ENCODE data around the gene AOC2.
A peak's percentile ranks its signal among the peaks of the same experiment; 100 is the strongest.
"Not testable (repeated sequence)": the region's sequence is repeated elsewhere in the genome, so short reads cannot be mapped to it uniquely, and the experiment has no call there.

The AOC2 gene

GRCh38 chr17:42883802-42884558 is 39.6 kb downstream of the AOC2 start:
- Histone ChIP-seq H3K79me2 (ENCODE audit: control insufficient read depth, insufficient read depth, low read length, unreplicated experiment) (no peaks in the 10 kb centered on the region), H3K36me3 (ENCODE audit: insufficient read depth, low read length) (no peaks in the 10 kb centered on the region), H3K4me1 (ENCODE audit: control insufficient read depth, insufficient read depth, low read length, unreplicated experiment) (no peaks in the 10 kb centered on the region), H3K27me3 (ENCODE audit: insufficient read depth, low read length) (peaks cover 4% of the 10 kb centered on the region), H3K4me3 (ENCODE audit: low read depth, low read length) (no peak overlapping the region), H2AFZ (ENCODE audit: low read length, unreplicated experiment) (no peak overlapping the region), H3K27ac (ENCODE audit: low read depth, low read length) (no peak overlapping the region)

DNA sequence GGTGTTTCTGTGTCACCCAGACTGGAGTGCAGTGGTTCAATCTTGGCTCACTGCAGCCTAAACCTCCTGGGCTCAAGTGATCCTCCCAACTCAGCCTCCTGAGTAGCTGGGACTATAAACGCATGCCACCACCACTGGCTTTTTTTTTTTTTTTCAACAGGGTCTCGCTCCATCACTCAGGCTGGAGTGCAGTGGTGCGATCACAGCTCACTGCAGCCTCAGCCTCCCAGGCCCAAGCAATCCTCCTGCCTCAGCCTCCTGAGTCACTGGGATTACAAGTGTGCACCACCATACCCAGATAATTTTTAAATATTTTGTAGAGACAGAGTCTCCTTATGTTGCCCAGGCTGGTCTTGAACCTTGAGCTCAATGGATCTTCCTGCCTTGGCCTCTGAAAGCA is 41.4 kb downstream of the AOC2 start:
- H3K4me3 ChIP-seq (ENCODE audit: low read depth, low read length); H3K27ac ChIP-seq (ENCODE audit: low read depth, low read length); H3K36me3 ChIP-seq (ENCODE audit: insufficient read depth, low read length); H3K4me1 ChIP-seq (ENCODE audit: control insufficient read depth, insufficient read depth, low read length, unreplicated experiment); H2AFZ ChIP-seq (ENCODE audit: low read length, unreplicated experiment); H3K27me3 ChIP-seq (ENCODE audit: insufficient read depth, low read length); H3K79me2 ChIP-seq (ENCODE audit: control insufficient read depth, insufficient read depth, low read length, unreplicated experiment): not testable (repeated sequence)

GRCh38 chr17:42886283-42887176 is 42.1 kb downstream of the AOC2 start:
- no peak overlapping the region for H2AFZ ChIP-seq (ENCODE audit: low read length, unreplicated experiment)
- no peaks in the 10 kb centered on the region for H3K79me2 ChIP-seq (ENCODE audit: control insufficient read depth, insufficient read depth, low read length, unreplicated experiment)
- no peaks in the 10 kb centered on the region for H3K4me1 ChIP-seq (ENCODE audit: control insufficient read depth, insufficient read depth, low read length, unreplicated experiment)
- no peaks in the 10 kb centered on the region; the same call in 1 of the 2 replicates for H3K27me3 ChIP-seq (ENCODE audit: insufficient read depth, low read length)
- no peak overlapping the region for H3K4me3 ChIP-seq (ENCODE audit: low read depth, low read length)
- no peak overlapping the region for H3K27ac ChIP-seq (ENCODE audit: low read depth, low read length)
- no peaks in the 10 kb centered on the region for H3K36me3 ChIP-seq (ENCODE audit: insufficient read depth, low read length)

DNA sequence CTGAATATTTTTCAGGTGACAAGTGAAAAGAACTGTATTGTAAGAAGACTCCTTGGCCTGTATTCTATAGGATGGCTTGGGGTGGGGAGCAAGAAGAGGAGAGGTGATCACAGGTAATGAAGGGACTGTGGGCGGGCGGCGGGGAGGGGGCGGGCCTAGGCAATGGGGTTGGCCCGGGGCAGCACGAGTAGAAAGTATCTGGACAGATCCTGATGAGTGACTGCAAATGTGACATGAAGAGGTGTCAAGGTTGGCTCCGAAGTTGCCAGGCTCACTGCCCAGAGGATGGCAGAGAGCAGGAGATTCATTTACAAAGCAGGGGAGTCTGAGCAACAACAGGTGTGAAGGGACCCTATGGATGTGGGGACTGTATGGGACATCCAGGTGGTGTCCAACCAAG is 45.4 kb downstream of the AOC2 start:
- H3K4me3 ChIP-seq (ENCODE audit: low read depth, low read length), result no peak overlapping the region
- H2AFZ ChIP-seq (ENCODE audit: low read length, unreplicated experiment), result no peak overlapping the region
- H3K27ac ChIP-seq (ENCODE audit: low read depth, low read length), result no peak overlapping the region
- no peaks in the 10 kb centered on the region for H3K79me2 ChIP-seq (ENCODE audit: control insufficient read depth, insufficient read depth, low read length, unreplicated experiment)
- H3K4me1 ChIP-seq (ENCODE audit: control insufficient read depth, insufficient read depth, low read length, unreplicated experiment), result peaks cover 3% of the 10 kb centered on the region
- H3K27me3 ChIP-seq (ENCODE audit: insufficient read depth, low read length), result no peaks in the 10 kb centered on the region; the same call in 1 of the 2 replicates
- H3K36me3 ChIP-seq (ENCODE audit: insufficient read depth, low read length), result no peaks in the 10 kb centered on the region

DNA sequence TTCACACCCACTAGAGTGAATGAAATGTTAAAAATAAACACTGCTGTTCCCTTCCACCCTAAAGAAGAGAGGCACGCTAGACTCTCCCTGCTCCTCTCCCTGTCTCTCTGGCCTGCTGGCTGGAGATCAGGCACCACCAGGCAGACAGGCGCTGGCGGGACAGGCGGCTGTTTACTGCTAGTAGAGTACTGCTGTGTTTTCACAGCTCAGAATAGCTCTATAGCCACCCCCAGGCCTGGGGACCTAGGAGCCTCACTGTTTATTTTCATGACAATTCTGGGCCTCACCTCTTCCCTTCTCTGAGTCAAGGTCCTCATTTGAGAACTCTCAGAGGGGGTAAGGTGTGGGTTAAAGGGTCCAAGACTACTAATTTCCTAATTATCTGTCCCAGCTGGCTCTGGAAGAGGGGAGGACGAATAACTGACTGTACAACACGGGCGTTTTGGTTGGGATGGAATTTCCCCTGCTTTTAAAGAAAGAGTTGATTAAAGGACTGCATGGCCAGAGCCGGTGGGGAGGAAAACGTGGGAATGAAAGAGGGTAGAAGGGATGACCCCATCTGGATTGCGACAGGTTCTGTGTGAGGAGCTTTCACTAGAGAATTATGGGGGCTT is 47.3 kb downstream of the AOC2 start:
- Histone ChIP-seq H3K4me1 (ENCODE audit: control insufficient read depth, insufficient read depth, low read length, unreplicated experiment) (peaks cover 11% of the 10 kb centered on the region), H3K4me3 (ENCODE audit: low read depth, low read length) (no peak overlapping the region), H3K79me2 (ENCODE audit: control insufficient read depth, insufficient read depth, low read length, unreplicated experiment) (no peaks in the 10 kb centered on the region), H3K27ac (ENCODE audit: low read depth, low read length) (no peak overlapping the region), H3K27me3 (ENCODE audit: insufficient read depth, low read length) (no peaks in the 10 kb centered on the region), H2AFZ (ENCODE audit: low read length, unreplicated experiment) (peak overlapping the region; percentile 22), H3K36me3 (ENCODE audit: insufficient read depth, low read length) (no peaks in the 10 kb centered on the region)

- Histone ChIP-seq H2AFZ (ENCODE audit: low read length, unreplicated experiment) (no peak overlapping the region), H3K27ac (ENCODE audit: low read depth, low read length) (no peak overlapping the region), H3K36me3 (ENCODE audit: insufficient read depth, low read length) (no peaks in the 10 kb centered on the region), H3K4me1 (ENCODE audit: control insufficient read depth, insufficient read depth, low read length, unreplicated experiment) (peaks cover 11% of the 10 kb centered on the region), H3K4me3 (ENCODE audit: low read depth, low read length) (no peak overlapping the region), H3K79me2 (ENCODE audit: control insufficient read depth, insufficient read depth, low read length, unreplicated experiment) (no peaks in the 10 kb centered on the region), H3K27me3 (ENCODE audit: insufficient read depth, low read length) (no peaks in the 10 kb centered on the region)
Observed at GRCh38 chr17:42893359-42893758, 49.0 kb downstream of the AOC2 start.

GRCh38 chr17:42894283-42895184 is 50.2 kb downstream of the AOC2 start:
- H3K36me3 ChIP-seq (ENCODE audit: insufficient read depth, low read length), result no peaks in the 10 kb centered on the region
- peak overlapping the region; percentile 28; the same call in 1 of the 2 replicates for H3K4me3 ChIP-seq (ENCODE audit: low read depth, low read length)
- H3K27me3 ChIP-seq (ENCODE audit: insufficient read depth, low read length), result no peaks in the 10 kb centered on the region
- no peak overlapping the region; the same call in 1 of the 2 replicates for H3K27ac ChIP-seq (ENCODE audit: low read depth, low read length)
- H3K4me1 ChIP-seq (ENCODE audit: control insufficient read depth, insufficient read depth, low read length, unreplicated experiment), result peaks cover 11% of the 10 kb centered on the region
- no peak overlapping the region for H2AFZ ChIP-seq (ENCODE audit: low read length, unreplicated experiment)
- no peaks in the 10 kb centered on the region for H3K79me2 ChIP-seq (ENCODE audit: control insufficient read depth, insufficient read depth, low read length, unreplicated experiment)

GRCh38 chr17:42895185-42895555 is 50.8 kb downstream of the AOC2 start:
- peaks cover 11% of the 10 kb centered on the region for H3K4me1 ChIP-seq (ENCODE audit: control insufficient read depth, insufficient read depth, low read length, unreplicated experiment)
- H3K79me2 ChIP-seq (ENCODE audit: control insufficient read depth, insufficient read depth, low read length, unreplicated experiment), result no peaks in the 10 kb centered on the region
- no peak overlapping the region for H2AFZ ChIP-seq (ENCODE audit: low read length, unreplicated experiment)
- peak overlapping the region; percentile 28; the same call in 1 of the 2 replicates for H3K4me3 ChIP-seq (ENCODE audit: low read depth, low read length)
- H3K27me3 ChIP-seq (ENCODE audit: insufficient read depth, low read length), result no peaks in the 10 kb centered on the region
- H3K27ac ChIP-seq (ENCODE audit: low read depth, low read length), result peak overlapping the region; percentile 12
- no peaks in the 10 kb centered on the region for H3K36me3 ChIP-seq (ENCODE audit: insufficient read depth, low read length)

DNA sequence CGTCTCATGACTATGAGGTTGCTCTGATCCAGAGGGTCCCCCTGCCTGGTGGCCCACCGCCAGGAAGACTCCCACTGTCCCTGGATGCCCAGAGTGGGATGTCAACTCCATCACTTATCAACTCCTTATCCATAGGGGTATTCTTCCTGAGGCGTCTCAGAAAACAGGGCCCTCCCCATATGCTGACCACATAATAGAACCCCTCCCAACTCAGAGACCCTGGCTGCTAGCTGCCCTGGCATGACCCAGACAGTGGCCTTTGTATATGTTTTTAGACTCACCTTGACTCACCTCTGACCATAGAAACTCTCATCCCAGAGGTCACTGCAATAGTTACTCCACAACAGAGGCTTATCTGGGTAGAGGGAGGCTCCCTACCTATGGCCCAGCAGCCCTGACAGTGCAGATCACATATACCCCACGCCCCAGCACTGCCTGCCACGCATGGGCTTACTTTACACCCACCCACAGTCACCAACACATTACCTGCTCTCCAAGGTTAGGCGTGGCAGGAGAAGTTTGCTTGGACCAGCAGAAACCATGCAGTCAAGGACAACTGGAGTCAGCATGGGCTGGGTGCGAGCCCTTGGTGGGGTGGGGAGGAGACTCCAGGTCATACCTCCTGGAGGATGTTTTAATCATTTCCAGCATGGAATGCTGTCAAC is 53.9 kb downstream of the AOC2 start:
- Histone ChIP-seq H3K4me3 (ENCODE audit: low read depth, low read length) (no peak overlapping the region), H2AFZ (ENCODE audit: low read length, unreplicated experiment) (no peak overlapping the region), H3K36me3 (ENCODE audit: insufficient read depth, low read length) (no peaks in the 10 kb centered on the region), H3K79me2 (ENCODE audit: control insufficient read depth, insufficient read depth, low read length, unreplicated experiment) (no peaks in the 10 kb centered on the region), H3K4me1 (ENCODE audit: control insufficient read depth, insufficient read depth, low read length, unreplicated experiment) (peaks cover 11% of the 10 kb centered on the region), H3K27me3 (ENCODE audit: insufficient read depth, low read length) (peaks cover 6% of the 10 kb centered on the region; the same call in 1 of the 2 replicates), H3K27ac (ENCODE audit: low read depth, low read length) (no peak overlapping the region)

All from ACC112 (cell line).